HG03175 (cell line): ENCODE data around the gene TBC1D9B.

Experiments used
- ATAC-seq: cut with Tn5 transposase; IDR thresholded peaks from one replicate; pipeline ENCODE4 v1.9.1; 2021; ENCODE audit warnings: mild to moderate bottlenecking, moderate library complexity; ENCODE audit not compliant: unreplicated experiment

Gene TBC1D9B

DNA sequence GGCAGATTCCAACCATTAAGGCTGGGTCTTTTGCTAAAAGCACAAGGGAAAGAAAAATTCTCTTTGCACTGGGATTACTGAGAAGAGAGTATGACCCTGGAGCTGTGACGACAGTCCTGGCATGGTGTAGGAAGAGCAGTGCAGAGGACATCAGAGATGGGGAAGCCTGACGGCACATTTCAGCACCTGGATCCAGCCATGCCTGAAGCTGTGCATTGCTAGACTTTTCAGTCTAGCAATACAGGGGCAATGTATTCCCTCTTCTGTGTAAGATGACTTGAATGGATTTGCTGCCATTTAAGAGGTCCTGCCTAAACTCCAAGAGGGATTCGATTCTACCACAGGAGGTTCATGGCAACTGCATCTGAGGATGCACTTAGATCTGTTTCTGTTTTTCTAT lies 36.7 kb downstream of the TBC1D9B start:
- no peak for ATAC-seq

DNA sequence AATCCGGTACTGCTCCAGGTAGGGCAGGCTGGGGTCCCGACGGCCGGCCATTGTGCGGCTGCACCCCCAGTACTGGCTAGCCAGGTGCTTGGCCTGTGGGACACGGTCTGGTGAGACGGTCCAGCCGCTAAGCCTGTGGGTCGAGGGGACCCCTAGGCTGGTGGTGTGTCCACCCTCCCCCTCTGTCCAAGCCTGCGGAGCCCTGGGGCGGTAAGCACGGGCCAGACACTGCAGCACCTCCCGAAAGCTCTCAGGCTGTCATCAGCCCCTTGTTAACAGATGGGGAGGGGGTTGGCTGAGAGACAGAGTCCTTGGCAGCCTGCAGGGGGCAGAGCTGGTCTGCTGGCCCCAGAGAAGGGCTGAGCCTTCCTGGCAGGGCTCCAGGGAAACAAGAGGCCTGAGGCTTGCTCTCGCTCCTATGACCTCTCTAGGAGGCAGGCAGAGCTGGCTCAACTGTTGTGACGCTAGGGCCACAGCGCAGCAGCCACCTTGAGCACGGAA lies 37.2 kb downstream of the TBC1D9B start:
- no peak for ATAC-seq

DNA sequence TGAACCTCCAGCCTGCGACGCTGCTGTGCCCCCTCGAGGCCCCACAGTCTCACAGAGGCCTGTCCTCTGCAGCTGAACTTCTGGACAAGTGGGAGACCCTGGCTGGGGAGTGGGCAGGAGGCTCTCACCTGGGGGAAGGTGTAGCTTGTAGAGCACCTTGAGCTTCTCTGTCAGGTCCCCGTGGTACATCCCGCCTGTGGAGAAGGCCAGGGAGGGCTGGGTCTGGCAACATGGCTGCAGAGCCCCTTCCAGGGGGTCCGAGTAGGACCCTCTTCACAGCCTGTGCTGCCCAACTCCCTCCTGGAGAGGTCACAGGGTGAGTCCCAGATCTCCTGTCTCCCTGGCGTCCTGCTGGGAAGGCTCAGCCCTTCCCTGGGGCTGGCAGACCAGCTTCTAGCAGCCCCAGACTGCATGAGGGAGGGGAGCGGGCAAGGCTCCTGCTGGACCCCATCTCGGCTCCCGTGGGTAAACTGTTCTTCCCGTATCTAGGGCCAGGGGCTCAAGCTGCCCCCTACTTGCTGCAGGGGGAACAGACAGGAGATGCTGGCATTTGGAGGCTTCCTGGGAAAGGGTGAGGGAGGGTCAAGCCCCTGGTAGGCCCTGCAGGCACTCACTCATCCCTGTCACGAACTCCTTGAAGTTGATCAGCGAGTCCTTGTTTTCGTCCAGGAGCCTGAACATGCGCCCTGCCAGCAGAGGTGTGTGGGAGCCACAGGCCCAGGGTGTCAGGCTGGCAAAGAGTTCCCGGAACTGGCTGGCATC lies 37.9 kb downstream of the TBC1D9B start:
- ATAC-seq, result no peak

DNA sequence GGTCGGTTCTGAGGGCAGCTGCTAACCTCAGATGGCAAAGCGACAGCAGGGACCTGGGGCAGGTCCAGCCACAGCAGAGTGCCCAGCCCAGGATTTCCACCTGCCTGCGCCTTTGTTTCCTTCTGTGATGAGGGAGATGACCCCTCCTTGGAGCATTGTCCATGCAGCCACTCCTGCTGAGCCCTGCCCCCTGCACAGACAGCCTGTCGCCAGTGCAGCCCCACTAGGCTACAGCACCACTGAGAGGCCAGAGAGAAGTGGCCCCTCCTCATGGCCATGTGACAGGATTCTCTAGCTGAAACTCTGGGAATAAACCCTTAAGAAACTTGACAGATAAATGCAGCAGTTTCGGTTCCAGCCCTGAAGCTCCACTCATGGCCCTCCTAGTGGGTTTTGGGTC lies 38.6 kb downstream of the TBC1D9B start:
- no peak for ATAC-seq

DNA sequence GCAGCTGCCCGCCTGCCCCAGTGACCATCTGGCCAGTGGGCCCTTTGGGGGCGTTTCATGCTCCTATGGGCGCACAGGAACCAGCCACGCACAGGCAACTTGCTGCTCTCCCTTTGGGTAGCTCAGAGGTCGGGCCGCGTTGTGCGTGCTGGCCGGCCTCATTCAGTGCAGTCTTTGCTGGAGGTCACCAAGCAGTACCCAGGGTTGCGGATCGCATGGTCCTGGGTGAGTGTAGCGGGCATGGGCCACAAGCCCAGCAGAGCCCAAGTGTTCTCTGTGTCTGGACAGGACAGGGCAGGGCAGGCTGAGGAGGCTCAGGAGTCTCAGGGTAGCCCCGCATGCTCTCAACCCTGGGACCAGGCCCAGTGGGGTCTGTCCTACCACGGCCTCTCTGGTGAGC lies 39.2 kb downstream of the TBC1D9B start:
- ATAC-seq, result no peak

DNA sequence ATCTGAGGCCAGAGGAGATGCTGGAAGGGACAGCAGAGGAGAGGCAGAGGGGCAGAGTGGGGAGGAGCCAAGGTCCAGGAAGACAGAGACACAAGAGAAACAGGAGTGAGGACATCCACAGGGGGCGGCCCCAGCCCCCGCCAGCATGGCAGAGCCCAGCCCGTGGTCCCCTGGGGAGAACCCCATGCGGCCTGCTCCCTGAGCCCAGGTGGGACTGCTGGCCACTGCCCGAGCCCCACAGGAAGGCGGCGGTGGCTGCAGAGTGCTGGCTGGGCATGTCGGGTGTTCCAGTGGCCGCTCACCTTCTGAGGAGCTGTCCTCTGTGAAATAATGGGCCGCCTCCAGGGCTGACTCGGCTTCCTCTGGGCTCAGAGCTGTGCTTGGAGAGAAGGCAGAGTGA lies 40.2 kb downstream of the TBC1D9B start:
- ATAC-seq, result no peak

DNA sequence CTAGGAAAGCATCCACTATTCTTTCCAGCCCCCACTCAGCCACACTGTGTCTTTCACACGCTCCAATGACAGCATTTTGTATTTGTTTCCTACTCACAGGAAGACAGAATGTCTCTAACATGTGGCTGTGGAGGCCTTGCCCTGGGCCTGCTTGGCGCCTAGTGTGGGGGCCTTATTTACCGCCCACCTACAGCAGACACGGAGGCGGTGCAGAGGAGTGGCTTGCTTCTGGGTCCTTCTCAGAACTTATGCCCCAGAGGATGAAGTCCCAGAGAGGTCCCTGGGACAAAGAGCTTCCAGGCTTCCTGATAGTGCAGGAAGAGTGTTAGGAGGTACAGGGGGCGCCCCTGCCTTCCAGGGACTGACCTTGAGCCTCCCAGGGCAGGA lies 40.6 kb downstream of the TBC1D9B start:
- no peak for ATAC-seq

DNA sequence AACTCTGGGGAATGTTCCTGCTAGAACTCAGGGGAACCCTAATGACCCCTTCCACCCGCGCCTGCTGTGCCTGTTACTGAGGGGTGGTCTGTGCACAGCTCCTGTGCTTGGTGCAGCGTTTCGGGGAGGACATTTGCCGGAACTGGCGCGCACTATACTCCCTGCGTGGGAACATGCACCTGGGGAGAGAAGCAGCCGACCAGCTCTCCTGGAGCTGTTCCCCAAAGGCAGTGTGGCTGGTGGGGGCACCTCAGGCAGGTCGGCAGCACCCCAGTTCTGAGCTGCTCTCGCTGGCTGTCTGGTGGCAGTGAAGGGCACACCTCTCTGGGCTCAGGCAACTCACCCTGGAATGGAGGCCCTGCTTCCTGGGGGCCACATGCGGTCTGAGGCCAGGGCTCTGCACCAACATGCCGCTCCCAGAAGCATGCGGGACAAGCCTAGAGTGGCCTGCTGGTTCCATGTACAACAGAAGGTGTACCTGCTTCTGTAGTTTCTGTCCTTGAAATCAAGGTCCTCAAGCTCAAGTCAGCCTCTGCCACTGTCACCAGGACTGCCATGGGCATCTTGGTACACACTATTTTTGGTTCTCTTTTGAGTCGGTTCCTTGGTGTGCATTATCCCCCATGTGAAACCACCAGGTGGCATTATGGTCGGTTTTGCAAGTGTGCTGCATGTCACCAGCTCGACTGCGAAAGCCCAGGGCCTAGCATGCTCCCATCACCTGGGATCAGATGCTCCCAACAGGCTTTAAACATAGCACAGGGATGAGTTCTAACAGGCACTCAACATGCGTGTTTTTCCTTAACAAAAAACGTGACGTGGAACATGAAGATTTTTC lies 41.2 kb downstream of the TBC1D9B start:
- ATAC-seq, result no peak

DNA sequence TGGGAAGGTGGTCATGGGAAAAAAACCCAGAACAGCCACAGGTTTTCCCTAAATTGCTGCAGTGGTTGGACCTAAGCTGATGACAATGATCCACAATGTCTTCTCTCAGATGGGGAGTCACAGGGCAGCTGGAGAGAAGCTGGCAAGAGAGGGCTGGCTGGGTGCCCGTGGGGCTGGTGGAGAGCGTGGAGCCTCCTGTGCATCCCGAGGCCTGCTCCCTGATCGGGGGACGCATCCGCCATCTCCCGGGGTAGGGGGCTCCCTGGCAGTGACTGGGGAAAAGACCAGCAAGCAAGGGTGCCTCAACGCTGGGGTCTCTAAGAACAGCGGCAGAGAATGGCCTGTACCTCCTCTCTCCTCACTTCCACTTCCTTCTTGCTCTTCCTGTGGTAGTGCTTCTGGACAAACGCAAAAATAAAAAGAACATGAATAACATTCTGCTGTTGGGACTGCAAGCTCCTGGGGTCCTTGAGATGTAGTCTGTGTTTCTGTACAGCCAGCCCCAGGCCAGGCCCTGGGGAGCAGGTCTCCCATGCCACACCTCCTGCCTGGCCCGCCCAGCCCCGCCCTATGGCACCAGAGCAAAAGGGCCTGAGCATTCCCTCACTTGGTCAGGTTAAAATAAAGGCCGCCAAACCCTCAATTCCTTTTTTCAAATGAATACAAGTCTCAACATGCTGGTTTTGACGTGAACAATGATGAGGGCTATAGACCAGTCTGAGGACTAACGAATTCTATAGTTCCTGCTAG lies 42.0 kb downstream of the TBC1D9B start:
- ATAC-seq, result no peak

DNA sequence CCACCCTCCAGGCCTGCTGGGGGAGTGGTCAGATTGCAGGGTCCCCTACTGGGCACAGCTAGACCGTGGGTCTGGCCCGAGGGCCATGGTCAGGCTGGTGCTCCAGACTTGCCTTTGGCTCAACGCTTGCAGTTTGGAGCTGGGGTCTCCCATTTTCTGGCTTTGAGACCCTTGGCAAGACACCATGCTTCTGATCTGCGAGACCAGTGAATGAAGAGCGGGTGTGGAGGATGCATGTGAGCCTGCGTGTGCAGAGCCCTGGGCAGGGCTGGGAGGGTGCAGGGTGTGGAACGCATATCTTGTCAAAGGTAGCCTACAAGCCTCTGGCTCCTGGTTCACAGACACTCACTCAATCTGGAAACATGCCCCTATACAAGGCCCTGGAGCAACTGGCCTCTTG lies 43.0 kb downstream of the TBC1D9B start:
- no peak for ATAC-seq

DNA sequence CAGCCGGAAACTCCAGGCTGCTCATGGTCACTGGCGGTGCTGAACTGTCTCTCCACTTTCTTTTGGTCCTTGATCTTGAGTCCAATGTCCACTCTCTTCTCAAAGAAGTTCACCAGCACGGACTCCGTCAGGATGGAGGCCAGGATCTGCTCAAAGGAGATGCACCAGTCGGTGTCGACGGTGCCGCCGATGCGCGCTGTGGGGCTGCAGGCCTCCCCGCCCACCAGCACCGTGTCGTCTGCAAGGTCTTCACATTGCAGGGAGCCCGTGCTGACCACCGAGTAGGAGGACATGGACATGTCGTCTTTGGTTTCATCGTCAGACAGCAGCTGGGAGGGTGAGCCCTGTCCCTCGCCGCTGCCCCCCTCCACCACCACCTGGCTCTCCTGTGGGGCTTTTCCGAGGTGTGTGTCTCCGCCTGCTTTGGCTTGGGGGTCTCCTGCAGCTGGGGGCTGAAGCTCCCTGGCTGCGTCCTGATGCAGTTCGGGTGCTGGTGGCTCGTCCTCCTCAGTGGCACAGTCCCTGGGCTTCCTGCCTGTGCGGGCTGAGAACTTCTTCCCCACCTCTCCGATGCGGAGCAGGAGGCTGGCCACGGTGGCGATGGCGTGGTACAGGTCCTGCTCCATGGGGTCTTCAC lies 44.1 kb downstream of the TBC1D9B start:
- no peak for ATAC-seq

DNA sequence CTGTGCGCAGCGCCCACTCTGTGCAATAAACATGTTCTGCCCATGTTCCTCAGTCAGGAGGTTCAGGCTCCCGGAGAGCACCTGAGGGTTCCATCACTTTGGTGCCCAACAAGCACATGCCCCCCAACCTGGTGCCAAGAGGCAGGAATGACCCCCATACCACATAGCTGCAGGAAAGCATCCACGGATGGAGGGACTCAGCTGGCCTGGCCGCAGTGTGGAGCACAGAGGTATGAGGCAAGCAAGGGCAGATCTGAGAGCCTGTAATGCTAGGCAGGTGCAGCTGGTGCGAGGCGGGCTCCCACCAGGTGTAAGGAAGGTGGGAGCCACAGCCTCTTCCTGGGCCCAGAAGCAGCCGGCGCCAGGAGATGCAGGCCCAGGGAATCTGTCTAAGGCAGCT lies 44.8 kb downstream of the TBC1D9B start:
- ATAC-seq, result no peak

DNA sequence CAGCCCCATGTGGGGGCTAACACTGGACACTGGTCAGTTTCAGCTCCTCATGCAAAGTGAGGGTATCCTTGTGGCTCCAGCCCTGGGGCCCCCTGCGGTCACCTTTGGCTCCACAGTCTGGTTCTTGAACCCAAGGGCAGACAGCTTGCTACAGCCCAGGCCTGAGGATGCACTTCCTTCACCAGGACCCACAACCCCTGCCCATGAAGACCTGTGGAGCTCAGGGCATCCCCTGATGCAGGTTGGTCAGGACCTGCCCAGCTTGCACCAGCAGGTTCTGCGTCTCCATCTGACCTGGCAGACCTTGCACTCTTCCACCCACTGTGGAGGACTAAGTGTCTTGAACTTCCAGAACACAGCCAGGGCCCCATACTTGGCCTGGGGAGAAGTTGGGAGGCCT lies 45.4 kb downstream of the TBC1D9B start:
- no peak for ATAC-seq

DNA sequence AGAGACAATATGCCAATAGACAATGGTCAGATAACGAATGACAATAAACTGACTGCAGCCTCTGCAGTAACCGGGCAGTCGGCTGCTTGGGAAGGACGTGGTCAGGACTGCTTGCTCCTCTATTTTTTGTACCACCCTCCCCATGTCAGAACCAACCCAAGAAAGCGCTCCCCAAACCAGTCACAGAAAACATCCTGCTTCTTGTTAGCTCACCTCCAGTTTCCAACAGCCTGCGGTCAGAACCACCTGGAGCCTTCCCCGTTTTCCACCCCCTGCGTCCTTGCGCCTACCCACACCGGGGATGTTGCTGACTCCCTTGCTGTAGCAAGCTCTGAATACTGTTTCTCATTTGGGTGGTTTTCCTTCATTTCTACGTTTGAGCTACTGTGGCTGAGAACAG lies 47.4 kb downstream of the TBC1D9B start:
- ATAC-seq, result no peak

DNA sequence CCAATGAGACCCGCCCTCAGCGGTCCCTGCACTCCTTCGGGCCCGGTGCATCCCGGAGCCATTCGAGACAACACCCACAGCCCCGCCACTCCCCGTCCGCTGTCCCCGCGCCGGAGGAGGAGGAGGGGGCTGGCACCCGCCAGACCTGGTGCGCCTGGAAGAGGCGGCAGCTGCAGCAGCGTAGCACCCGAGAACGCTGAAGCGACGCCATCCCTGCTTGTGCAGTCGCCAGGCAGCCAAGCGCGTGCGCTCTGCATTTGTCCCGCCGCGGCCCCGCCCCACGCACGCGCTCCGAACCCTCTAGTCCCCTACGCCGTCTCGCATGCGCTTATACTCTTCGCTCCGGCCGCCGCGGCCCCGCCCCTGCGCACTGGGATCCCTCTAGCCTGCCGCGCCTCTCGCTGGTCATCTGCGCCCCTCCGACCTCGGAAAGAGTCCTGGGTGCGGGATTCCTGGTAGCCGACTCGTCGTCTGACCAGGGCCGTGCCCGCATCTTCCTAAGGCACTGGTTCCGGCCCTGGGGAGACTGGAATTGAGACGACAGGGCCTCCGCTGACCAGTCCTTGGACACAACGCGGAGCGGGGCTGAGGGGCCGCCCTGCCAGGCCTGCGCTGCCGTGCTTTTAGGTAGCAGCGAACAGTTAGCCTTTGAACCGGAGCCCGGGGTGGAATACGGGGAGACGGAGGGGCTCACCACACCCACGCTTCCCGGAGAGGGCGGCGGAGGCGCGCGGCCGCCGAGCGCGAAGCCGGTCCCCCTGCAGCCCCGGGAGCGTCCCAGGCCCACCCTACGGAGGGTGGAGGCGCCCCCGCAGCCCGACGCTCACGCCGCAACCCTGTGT lies 48.9 kb downstream of the TBC1D9B start, which contains the start of gene MRNIP:
Gene MRNIP, minus strand, starts transcription at position 232 of the 842 bp plus-strand sequence. Its CDS starts 21 bp downstream, at position 211.
- ATAC-seq, result peak; percentile 96

DNA sequence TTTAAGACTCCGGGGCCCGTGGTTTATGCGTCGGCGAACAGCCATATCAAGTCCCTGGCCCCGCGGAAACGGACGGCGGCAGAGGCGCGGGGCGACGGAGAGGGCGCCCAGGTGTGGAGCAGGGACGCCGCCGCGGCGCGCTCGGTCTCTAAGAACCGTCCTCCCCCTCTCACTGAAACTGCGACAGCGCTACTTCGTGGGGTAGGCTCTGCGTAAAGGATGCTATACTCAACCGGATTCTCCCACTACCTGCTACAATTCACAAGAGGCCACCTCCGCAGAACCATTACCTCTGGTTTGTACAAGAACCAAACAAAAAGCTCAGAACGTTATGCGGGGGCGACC lies 49.5 kb downstream of the TBC1D9B start:
- ATAC-seq, result peak; percentile 49

DNA sequence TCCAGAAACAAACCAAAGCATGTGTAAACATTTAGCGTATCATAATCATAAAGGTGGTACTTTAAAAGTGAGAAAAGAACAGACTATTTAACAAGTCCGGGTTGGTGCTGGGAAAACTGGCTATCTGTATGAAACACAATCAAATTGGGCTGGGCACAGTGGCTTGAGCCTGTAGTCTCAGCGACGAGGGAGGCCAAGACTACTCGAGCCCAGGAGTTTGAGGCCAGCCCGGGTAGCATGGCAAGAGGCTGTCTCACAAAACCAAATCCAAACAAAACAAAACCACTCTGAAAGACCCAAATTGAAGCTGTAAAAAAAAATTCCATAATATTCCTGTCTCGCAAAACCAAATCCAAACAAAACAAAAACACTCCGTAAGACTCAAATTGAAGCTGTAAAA lies 53.3 kb downstream of the TBC1D9B start:
- ATAC-seq, result no peak

DNA sequence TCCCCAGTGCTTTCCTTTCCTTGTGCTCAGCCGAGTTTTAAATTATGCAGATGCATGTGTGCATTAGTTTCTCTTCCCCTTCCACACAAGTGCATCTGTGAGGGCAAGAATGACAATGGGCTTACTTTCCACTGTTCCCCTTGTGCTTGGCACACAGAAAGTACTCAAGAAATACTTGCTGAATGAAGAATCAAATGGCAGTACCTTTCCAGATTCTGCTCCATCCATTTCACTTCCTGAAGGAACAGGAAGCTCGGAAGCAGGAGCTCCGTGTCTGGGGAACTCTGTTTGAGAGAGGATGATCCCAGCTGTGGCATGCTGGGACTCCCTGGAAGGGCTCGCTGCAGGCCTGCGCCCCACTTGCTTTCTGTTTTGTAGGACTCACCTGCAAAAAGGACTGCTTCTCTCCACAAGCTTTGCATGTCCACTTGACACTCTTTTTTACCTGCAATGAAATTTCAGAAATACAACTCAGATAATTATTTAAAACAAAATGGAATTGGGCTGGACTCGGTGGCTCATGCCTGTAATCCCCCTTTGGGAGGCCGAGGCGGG lies 54.6 kb downstream of the TBC1D9B start:
- ATAC-seq, result peak; percentile 91

DNA sequence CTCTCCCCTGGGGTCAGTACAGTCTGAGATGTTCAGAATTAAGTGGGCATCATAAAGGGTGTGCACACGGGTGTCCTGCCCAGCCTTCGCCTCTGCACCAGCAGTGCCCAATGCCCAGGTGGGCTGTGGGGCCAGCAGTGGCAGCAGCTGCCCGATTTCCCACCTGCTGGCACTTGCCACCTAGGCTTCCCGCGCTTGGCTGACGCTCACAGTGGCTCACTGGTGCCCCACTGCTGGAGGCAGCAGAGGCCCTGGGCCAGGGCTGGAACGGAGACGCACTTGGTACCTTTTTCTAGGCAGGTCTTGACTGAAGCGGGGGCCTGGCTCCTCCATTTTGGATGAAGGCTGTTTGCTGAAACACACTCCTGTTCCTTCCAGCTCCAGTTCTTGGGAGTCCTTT lies 66.1 kb downstream of the TBC1D9B start:
- ATAC-seq, result no peak

DNA sequence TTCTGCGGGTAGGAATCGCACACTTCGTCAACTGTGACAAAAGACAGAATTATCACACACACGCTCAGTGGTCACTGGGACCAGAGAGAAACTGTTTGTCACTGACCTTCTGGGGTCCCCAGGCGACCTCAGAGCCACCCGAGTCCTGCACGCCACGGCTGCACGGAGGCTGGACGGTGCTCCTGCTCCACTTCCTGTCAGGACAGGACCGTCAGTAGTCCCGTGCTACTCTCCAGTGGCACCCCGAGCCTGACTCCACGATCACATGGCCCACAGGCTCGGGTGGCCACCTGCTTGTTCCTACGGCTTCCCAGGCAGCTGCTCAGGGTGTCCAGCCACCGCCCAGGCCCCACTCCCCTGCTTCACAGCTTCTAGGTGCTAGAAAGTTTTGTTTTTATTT lies 66.9 kb downstream of the TBC1D9B start:
- ATAC-seq, result no peak
